IPS DF 6.9 (cell line): ENCODE results near the gene GALNT10.

Source experiments
- DNase-seq: peaks from one replicate; pipeline ENCODE4 v3.0.0-alpha.2; 2013; ENCODE audit warnings: low read depth, low spot score
- H3K27ac ChIP-seq: one replicate; pipeline ENCODE4 v1.5.1; 2013; ENCODE audit warnings: low read length, control low read depth
- H3K27me3 ChIP-seq: 2 replicates; pipeline ENCODE4 v1.6.1; 2013; ENCODE audit warnings: mild to moderate bottlenecking, low read length; ENCODE audit not compliant: control insufficient read depth, insufficient read depth
- H3K36me3 ChIP-seq: 2 replicates; pipeline ENCODE4 v1.6.1; 2013; ENCODE audit warnings: low read length; ENCODE audit not compliant: control insufficient read depth, insufficient read depth
- H3K4me1 ChIP-seq: 2 replicates; pipeline ENCODE4 v1.6.1; 2013; ENCODE audit warnings: low read length; ENCODE audit not compliant: control insufficient read depth, insufficient read depth
- H3K4me3 ChIP-seq: 2 replicates; pipeline ENCODE4 v1.5.1; 2013; ENCODE audit warnings: mild to moderate bottlenecking, low read length
- H3K9me3 ChIP-seq: 2 replicates; pipeline ENCODE4 v1.6.1; 2013; ENCODE audit warnings: low read length, inconsistent platforms; ENCODE audit not compliant: control insufficient read depth, insufficient read depth
- WGBS: extraction: QIAGEN DNeasy Blood & Tissue Kit; methylation state at CpG from one replicate; pipeline ENCODE4 v1.1.7; 2013; ENCODE audit warnings: mixed read lengths, missing lambda C conversion rate; ENCODE audit not compliant: insufficient read length, insufficient coverage; 5-methylcytosine and 5-hydroxymethylcytosine counted together

The GALNT10 gene

GRCh38 chr5:154196955-154197652, 6.6 kb downstream of the GALNT10 start:
- no CpG with 5 or more reads among the region's 8 CpGs for WGBS
- H3K27me3 ChIP-seq = no peaks in the 10 kb centered on the region; the same call in 1 of the 2 replicates
- peaks cover 4% of the 10 kb centered on the region; the same call in 1 of the 2 replicates for H3K4me1 ChIP-seq
- H3K4me3 ChIP-seq = no peak overlapping the region
- no peaks in the 10 kb centered on the region for H3K9me3 ChIP-seq
- no peak overlapping the region for H3K27ac ChIP-seq
- DNase-seq = no peak
- H3K36me3 ChIP-seq = no peaks in the 10 kb centered on the region

DNA sequence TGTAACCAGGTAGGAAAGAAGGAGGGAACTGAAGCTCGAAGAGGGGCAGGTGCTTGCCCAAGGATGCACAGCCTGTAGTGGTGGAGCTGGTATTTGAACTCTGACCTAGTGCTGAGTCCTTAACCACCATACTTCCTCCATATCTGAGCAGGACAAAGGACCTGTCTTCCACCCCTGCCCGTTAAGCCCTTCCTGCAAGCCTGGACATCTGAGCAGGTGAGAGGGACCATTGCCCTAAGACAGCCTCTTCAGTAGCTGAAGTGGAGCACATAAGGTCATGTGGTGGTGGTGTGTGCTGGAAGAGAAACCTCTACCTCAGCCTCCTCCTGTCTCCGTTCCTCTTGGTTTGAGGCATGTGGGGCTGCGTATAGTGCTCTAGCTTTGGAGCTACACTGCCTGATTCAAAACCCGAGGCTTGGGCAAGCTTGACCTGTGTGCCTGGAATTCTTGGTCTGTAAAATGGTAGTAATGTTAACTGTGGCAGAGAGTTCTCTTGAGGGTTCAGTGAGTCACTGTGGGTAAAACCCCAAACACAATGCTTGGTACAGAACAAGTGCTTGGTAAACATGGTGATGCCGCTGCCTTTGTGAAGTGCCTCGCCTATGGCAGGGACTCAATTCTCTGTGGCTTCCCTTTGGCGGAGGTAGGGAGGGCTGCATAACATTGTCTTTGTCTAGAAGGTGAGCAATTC, 7.4 kb downstream of the GALNT10 start:
- no CpG with 5 or more reads among the region's 8 CpGs for WGBS
- no peaks in the 10 kb centered on the region for H3K9me3 ChIP-seq
- H3K27me3 ChIP-seq = no peaks in the 10 kb centered on the region
- H3K36me3 ChIP-seq = no peaks in the 10 kb centered on the region
- peaks cover 4% of the 10 kb centered on the region; the same call in 1 of the 2 replicates for H3K4me1 ChIP-seq
- H3K27ac ChIP-seq = no peak overlapping the region
- no peak overlapping the region for H3K4me3 ChIP-seq
- DNase-seq = no peak

DNA sequence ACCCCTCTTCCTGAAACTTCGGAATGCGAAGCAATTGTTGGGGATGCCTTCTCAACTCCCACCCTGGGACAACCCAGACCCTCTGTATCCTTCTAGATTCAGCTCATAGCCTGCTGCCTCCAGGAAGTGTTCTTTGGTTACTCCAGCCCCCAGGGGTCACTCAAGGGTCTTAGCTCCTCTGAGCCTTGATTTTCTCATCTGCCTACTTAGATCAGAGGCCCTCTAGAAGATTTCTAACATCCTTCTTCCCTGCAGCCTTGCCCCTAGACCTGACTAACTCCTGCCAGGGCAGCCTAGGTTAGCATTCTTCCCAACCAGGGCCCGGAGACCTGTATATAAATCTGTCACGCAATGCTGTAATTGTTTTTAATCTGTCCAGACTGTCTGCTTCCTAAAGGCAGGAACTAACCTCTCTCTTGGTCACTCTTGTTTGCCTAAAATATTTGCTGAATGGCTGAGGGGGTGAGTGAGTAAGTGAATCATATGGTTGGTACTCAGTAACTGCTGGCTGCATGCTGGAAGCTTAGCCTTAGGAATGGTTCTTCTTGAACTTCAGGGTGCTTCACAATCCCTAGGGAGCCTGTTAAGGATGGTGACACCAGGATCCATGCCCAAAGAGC, 8.2 kb downstream of the GALNT10 start:
- no peaks in the 10 kb centered on the region for H3K9me3 ChIP-seq
- no peaks in the 10 kb centered on the region for H3K27me3 ChIP-seq
- no peaks in the 10 kb centered on the region for H3K36me3 ChIP-seq
- H3K4me1 ChIP-seq = peaks cover 4% of the 10 kb centered on the region; the same call in 1 of the 2 replicates
- no peak for DNase-seq
- H3K27ac ChIP-seq = no peak overlapping the region
- no CpG with 5 or more reads among the region's 4 CpGs for WGBS
- no peak overlapping the region for H3K4me3 ChIP-seq

DNA sequence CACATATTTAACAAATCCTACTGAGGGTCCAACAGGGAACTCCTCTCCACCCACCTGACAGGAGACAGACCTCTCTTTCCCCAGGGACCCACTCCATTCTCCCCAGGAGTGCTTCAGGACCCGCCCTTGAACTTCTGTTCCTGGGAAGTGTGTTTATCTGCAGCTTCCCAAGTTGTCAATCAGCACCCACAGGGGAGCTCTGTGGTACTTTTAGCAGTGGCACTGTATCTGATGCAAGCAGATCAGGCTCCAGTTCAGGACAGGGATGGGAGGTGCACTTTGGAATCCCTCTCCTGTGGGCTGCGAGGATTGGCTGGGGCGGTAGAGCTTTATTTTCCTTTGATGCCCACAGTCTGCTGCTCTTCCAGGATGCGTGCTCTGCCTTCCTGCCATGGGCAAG, 8.7 kb downstream of the GALNT10 start:
- Histone ChIP-seq H3K9me3 (no peaks in the 10 kb centered on the region), H3K27me3 (no peaks in the 10 kb centered on the region), H3K4me1 (peaks cover 4% of the 10 kb centered on the region; the same call in 1 of the 2 replicates), H3K27ac (no peak overlapping the region), H3K4me3 (no peak overlapping the region), H3K36me3 (no peaks in the 10 kb centered on the region)
- no peak for DNase-seq
- WGBS = no CpG with 5 or more reads among the region's 4 CpGs

GRCh38 chr5:154199671-154200220, 9.2 kb downstream of the GALNT10 start:
- H3K4me1 ChIP-seq = peaks cover 2% of the 10 kb centered on the region; the same call in 1 of the 2 replicates
- WGBS = no CpG with 5 or more reads among the region's 7 CpGs
- no peaks in the 10 kb centered on the region for H3K9me3 ChIP-seq
- DNase-seq = no peak
- H3K4me3 ChIP-seq = no peak overlapping the region
- H3K36me3 ChIP-seq = no peaks in the 10 kb centered on the region
- H3K27me3 ChIP-seq = no peaks in the 10 kb centered on the region
- H3K27ac ChIP-seq = no peak overlapping the region

DNA sequence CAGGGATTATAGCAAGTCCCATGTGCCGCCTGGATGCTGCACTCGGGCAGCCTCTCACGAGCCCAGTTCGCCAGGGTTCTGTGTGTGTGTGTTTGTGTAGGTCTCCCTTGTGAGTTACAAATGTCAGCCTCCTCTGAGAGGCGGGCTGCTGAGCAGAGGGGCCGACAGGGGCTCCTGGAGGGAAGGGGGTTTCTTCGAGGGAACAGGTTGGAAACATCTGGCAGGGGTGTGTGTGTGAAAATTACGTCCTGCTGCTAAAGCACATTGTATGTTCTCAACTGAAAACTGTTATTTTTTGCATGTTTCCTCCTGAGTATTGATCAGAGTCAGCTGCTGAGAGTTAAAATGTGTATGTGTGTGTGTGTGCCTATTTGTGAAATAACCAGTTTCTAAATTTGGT, 9.7 kb downstream of the GALNT10 start:
- no peak for DNase-seq
- H3K4me3 ChIP-seq = no peak overlapping the region
- no peaks in the 10 kb centered on the region for H3K9me3 ChIP-seq
- H3K27me3 ChIP-seq = no peaks in the 10 kb centered on the region
- peaks cover 2% of the 10 kb centered on the region; the same call in 1 of the 2 replicates for H3K4me1 ChIP-seq
- no CpG with 5 or more reads among the region's 8 CpGs for whole genome bisulfite sequencing
- H3K27ac ChIP-seq = no peak overlapping the region
- H3K36me3 ChIP-seq = no peaks in the 10 kb centered on the region

- no peaks in the 10 kb centered on the region for H3K9me3 ChIP-seq
Observed at GRCh38 chr5:154201108-154201769, 10.7 kb downstream of the GALNT10 start.

GRCh38 chr5:154202379-154203260, 12.1 kb downstream of the GALNT10 start:
- no CpG with 5 or more reads among the region's 11 CpGs for WGBS
- DNase-seq = no peak
- H3K36me3 ChIP-seq = no peaks in the 10 kb centered on the region
- H3K27ac ChIP-seq = no peak overlapping the region
- H3K4me3 ChIP-seq = no peak overlapping the region
- H3K4me1 ChIP-seq = no peaks in the 10 kb centered on the region
- H3K9me3 ChIP-seq = no peaks in the 10 kb centered on the region
- H3K27me3 ChIP-seq = no peaks in the 10 kb centered on the region

More at GRCh38 chr5:154201108-154201769, 10.7 kb downstream of the GALNT10 start:
- H3K27ac ChIP-seq = no peak overlapping the region
- WGBS = no CpG with 5 or more reads among the region's 7 CpGs
- H3K36me3 ChIP-seq = no peaks in the 10 kb centered on the region
- no peaks in the 10 kb centered on the region for H3K27me3 ChIP-seq
- no peak overlapping the region for H3K4me3 ChIP-seq
- DNase-seq = no peak
- H3K4me1 ChIP-seq = peaks cover 2% of the 10 kb centered on the region; the same call in 1 of the 2 replicates

DNA sequence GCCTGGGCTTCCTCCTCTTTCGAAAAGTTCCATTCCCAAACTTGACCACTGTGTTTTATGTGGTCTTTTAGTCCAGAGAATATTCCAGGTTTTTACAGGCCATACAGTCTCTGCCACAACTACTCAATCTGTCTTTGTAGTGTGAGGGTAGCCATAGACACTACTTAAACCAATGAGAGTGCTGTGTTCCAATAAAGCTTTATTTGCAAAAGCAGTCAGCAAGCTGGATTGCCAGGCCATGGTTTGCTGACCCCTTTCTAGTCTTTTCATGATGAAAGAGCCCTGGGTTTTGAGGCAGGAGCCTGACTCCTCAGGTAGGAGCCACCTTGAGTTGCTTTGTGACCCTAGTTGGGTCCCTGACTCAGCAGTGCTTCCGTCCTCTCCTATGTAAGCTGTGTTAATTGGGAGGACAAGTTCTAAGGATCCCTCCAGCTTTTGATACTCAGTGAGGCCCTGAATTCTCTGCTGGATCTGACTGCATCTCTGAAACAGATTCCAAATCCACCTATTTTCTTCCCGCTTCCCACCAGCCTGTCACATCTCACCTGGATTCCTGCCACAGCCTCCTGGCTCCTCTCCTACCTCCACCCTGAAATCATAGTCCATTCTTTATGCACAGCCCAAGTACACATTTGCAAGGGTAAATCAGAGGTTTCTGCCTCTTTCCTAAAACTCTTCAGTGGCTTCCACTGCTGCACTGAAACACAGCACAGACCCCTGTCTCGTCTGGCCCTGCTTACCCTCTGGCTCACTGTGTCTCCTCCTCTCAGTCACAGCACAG, 13.5 kb downstream of the GALNT10 start:
- H3K4me1 ChIP-seq = no peaks in the 10 kb centered on the region
- no peak for DNase-seq
- H3K27ac ChIP-seq = no peak overlapping the region
- no peaks in the 10 kb centered on the region for H3K36me3 ChIP-seq
- WGBS = no CpG with 5 or more reads among the region's 4 CpGs
- H3K27me3 ChIP-seq = no peaks in the 10 kb centered on the region
- H3K9me3 ChIP-seq = no peaks in the 10 kb centered on the region
- no peak overlapping the region for H3K4me3 ChIP-seq
